ENCODE data around the gene GPR137.
"Not testable (repeated sequence)": the region's sequence is repeated elsewhere in the genome, so short reads cannot be mapped to it uniquely, and the experiment has no call there.

The GPR137 gene

DNA sequence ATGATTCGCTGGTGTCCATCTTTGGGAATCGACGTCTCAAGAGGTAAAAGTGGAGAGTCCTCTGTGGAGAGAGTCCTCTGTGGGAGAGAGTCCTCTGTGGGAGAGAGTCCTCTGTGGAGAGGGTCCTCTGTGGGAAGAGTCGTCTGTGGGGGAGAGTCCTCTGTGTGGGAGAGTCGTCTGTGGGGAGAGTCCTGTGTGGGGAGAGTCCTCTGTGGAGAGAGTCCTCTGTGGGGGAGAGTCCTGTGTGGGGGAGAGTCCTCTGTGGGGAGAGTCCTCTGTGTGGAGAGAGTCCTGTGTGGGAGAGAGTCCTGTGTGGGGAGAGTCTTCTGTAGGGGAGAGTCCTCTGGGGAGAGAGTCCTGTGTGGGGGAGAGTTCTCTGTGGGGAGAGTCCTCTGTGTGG, 35.4 kb downstream of the GPR137 start:
- DNase-seq (ENCODE audit: low read depth): no peak

DNA sequence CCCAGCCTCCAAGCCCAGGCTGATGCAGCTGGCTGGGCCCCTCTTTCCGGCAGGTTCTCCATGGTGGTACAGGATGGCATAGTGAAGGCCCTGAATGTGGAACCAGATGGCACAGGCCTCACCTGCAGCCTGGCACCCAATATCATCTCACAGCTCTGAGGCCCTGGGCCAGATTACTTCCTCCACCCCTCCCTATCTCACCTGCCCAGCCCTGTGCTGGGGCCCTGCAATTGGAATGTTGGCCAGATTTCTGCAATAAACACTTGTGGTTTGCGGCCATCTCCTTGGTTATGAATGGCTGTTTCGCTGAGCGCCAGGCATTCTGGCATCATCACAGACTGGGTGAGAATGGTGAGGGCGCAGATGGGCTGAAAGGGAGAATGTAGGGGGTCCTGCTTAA, 35.9 kb downstream of the GPR137 start:
- DNase-seq (ENCODE audit: low read depth): no peak

DNA sequence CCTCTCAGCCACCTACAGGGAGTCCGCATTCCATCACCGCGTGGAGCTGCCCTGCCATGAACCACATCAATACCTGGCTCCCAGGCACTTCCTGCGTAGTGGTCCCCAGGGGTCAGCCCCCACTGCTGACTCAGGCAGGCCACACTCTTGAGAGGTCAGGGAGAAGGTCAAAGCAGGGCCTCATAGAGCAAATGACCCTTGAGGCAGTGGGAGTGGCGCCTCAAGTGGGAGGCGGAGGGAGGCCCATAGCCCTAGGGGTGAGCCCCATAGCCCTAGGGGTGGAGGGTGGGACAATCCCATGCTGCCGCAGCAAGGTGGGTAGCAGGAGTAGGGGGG, 37.2 kb downstream of the GPR137 start:
- DNase-seq (ENCODE audit: low read depth): no peak

DNA sequence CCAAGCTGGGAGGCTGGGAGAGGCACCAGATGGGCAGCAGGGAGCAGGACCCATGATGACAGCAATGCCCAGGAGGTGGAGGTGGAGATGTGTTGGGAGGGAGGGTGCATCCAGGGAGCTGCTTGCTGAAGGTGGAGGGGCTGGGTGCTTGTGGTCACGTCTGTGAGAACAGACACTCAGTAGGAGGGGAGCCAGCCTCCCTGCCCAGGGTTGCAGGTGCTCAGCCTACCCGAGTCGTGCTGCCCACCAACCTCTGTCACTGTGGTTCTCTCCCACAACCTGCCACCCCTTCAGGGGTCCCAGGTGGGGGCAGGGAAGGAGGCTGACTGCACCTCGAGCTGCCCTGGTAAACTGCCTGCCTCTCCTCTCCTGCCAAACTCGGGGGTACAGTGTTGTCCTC, 37.7 kb downstream of the GPR137 start:
- no peak for DNase-seq (ENCODE audit: low read depth)

DNA sequence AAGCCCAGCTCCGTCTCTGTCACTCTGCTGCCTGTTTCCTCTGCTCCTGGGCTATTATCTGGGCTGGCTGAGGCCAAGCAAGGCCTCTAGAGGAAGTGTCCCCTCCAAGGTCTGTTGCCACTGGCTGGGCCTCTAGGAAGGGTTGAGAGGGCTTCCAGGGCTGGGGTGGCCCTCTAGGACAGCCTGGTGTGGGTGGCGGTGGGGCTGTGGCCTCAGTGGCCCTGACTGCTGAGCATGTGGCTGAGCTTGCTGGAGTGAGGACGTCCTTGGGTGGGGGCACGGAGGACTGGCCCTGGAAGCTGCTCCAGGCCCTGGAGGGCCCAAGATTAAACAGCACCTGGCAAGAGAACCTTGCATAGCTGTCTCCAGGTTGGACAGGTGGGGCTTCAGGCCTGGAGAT, 38.3 kb downstream of the GPR137 start:
- not testable (repeated sequence) for DNase-seq (ENCODE audit: low read depth)

DNA sequence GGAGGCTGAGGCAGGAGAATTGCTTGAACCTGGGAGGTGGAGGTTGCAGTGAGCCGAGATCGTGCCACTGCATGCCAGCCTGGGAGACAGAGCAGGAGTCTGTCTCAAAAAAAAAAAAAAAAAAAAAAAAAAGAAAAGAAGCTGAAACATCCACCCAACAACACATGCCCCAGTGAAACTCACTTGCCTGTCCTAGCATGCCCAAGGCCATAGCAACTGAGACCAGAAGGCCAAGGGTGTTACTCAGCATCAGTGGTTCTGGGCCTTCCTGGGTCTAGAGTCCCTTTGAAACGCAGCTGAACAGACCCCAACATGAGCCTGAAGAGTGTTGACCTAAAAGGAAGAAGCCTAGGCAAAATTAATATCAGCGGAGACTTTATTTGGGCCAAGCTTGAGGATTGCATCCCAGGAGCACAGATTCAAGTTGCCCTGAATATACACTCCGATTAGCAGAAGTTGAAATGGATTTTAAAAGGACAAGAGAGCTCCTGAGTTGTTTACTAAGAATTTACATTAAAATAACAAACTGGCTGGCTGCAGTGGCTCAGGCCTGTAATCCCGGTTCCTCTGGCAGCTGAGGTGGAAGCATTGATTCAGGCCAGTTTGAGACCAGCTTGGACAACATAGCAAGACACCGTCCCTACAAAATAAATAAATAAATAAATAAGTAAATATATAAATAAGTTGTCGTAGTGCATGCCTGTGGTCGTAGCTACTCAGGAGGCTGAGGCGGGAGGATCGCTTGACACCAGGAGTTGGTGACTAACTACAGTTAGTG, 39.2 kb downstream of the GPR137 start:
- DNase-seq (ENCODE audit: low read depth): no peak

DNA sequence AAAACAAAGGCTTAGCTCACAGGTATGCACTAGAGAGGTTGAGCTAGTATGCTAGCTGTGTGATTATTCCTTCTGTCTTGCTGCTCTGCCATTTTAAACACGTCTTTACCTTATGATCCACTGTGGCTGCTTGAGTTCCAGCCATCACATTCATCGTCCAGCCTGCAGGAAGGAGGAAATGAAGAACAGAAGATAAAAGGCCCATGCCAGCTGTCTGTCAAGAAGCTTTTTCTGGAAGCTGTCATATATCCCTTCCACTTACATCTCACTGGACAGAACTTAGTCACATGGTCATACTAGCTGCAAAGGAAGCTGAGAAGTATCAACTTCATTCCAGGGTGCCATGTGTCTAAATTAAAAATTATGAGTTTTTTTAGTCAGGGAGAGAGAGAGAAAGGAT, 41.7 kb downstream of the GPR137 start:
- no peak for DNase-seq (ENCODE audit: low read depth)

DNA sequence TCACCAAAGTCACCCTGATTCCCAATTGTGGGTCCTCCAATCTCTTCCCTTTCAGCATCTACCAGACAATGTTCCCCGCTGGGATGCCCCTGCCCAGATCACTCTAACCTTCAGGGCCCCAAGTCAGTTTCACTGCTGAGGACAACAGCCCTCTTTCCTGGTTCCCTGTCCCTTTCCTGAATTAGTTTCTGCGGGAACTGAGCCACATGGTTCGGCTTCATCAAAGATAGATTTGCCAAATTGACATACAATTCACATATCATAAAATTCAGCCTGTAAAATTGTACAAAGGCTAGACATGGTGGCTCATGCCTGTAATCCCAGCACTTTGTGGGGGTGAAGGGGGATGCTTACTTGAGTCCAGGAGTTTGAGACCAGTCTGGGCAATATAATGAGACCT, 42.3 kb downstream of the GPR137 start:
- DNase-seq (ENCODE audit: low read depth): no peak

DNA sequence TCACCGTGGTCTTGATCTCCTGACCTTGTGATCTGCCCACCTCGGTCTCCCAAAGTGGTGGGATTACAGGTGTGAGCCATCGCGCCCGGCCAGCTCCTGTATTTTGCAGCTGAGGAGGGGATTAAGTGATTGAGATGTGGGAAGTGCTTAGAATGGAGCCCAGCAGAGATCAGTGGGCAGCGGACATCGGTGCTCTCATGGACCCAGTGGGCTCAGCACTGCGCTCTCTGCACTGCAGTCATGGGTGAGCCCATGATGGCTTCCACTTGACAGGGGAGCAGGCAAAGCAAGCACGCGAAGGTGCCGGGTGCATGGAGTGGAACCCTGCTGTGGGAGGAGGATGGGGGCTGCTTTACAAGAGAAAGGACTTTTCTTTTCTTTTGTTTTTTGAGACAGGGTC, 45.2 kb downstream of the GPR137 start:
- no peak for DNase-seq (ENCODE audit: low read depth)

DNA sequence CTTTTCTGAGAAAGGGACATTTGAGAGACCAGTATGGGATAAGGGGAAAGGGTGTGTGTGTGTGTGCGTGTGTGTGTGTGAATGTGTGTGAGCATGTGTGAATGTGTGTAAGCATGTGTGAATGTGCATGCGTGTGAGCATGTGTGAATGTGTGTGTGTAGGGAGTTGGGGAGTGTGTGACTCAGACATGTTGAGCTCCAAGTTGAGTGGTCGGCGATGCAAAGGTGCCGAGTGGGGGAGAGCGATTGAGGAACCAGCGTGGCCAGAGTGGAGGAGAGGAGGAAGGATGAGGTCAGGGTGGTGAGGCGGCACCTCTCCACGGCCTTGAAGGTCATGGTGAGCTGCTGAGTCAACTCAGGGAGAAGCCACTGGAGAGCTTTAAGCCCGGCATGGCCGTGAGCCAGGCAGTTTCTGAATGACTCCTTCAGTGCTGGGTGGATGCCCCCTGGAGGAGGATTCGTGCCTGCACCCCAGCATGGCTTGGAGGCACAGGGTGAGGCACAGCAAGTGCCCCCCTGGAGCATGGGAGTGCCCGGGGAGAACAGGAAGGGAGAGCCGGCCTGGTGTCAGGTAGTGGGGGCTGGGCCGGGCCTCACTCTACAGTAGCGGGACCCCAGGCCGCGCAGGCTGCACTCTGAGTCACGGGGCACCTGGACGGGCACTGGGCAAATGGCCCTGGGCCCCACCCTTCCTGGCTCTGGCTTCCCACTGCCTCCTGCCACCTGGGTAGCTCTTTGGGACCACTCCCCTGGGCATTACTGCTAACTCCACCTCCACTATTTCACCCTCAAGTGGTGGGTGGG, 46.1 kb downstream of the GPR137 start:
- peak; percentile 39 for DNase-seq (ENCODE audit: low read depth)

DNA sequence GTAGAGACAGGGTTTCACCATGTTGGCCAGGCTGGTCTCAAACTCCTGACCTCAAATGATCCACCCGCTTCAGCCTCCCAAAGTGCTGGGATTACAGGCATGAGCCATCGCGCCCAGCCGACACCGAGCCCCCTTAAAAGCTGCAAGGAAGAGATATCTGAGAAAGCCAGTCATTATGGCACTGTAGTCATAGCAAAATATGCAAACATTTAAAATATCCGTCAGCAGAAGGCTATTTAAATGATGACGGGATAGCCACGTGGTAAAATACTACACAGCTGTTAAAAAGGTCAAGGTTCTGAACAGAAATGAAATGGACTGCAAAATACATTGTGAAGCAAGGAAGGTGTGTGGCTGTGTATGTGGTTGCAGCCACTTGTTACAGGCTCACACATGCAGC, 47.9 kb downstream of the GPR137 start:
- DNase-seq (ENCODE audit: low read depth): no peak

DNA sequence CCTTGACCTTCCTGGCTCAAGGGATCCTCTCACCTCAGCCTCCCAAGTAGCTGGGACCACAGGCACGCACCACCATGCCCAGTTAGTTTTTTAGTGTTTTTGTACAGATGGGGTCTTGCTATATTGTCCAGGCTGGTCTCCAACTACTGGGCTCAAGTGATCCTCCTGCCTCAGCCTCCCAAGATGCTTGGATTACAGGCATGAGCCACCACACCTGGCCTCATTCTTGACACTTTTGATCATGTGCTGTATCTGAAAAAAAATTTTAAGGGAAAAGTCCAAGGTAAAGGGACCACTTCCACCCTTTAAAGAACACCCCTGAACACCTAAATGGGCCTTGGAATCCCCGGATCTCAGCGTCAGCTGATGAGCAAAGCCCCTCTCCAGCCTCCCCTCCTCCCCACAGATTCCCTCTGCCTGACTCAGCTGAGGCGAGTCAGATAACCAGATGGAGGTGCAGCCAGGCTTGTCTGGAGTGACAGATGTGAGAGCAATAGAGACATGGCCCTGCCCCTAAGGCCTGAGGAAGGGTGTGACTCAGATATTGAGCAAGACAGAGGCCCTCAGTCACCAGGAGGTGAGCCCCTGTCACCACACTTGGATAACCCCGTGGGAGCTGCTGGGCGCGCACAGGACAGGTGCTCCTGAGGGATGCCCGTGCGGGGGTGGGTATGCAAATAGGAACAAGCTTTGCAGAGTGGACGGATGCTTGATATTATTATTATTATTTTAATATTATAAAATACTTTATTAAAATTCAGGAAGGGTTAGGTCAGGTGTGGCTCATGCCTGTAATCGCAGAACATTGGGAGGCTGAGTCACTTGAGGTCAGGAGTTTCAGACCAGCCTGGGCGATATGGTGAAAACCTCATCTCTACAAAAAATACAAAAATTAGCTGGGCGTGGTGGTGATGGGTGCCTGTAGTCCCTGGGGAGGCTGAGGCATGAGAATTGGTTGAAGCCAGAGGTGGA, 49.4 kb downstream of the GPR137 start:
- no peak for DNase-seq (ENCODE audit: low read depth)

DNA sequence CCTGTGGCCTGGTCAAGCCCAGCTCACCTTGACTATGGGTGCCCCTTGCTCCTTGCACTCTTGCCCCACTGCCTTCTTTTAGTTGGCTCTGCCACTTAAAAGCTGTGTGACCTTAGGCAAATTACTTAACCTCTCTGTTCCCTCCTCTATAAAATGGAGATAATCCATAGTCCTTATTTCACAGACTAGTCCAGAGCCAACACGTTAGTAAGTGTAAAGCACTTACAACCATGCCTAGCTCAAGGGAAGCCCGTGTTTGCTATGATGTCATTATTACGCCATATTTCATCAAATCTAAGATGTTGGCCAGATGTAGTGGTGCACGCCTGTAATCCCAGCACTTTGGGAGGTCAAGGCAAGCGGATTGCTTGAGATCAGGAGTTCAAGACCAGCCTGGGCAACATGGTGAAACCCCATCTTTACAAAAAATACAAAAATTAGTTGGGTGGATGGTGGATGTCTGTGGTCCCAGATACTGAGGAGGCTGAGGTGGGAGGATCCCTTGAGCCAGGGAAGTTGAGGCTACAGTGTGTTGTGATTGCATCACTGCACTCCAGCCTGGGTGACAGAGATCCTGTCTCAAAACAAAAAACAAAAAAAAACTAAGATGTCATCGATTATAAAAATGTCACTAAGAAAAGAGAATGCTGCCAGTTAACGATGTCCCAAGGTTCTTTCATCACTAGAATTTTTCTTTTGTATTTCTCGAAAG, 52.0 kb downstream of the GPR137 start:
- DNase-seq (ENCODE audit: low read depth): no peak

DNA sequence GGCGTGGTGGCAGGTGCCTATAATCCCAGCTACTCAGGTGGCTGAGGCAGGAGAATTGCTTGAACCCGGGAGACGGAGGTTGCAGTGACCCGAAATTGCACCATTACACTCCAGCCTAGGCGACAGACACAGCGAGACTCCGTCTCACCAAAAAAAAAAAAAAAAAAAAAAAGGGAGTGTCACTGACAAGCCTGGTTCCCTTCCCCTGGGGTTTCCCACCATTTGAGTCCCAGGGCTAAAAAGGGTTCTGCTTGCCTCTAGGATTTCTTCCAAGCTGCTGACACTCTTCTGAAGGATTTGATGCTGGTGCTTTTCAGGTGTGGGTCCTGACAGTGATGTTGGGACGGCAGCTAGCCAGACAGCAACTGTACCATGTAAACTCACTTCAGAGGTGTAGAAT, 53.1 kb downstream of the GPR137 start:
- DNase-seq (ENCODE audit: low read depth): no peak

Data from T follicular helper cell (primary cell).